Psoas muscle (tissue), 8 donors: Measurements from ENCODE around the gene RBM12. TPM values are rescaled to one million over a fixed set of nuclear protein-coding genes. Genes with fewer than 3 reads are reported as not detected.

Experiments
- ATAC-seq, 4 donors: fragments of 200-7000 bp; cut with Tn5 transposase; one replicate each; pipeline ENCODE4 v1.9.1; 2020; ENCODE audit warnings: moderate library complexity in 3 of 4, mild to moderate bottlenecking in 2 of 4
- DNase-seq, 2 donors: peaks; one replicate each; pipeline ENCODE4 v3.0.0-alpha.2; 2020
- H3K27ac ChIP-seq: fragments of 200-600 bp; one replicate; pipeline ENCODE4 v1.8.0; 2022
- H3K27me3 ChIP-seq, 3 donors: fragments of 200-600 bp in 1 of 3; one replicate each; pipeline versions ENCODE4 v1.6.1 to v1.8.0; 2013 to 2022; ENCODE audit warnings: low read length in 2 of 3, mild to moderate bottlenecking in 2 of 3, moderate library complexity in 1 of 3; ENCODE audit not compliant: insufficient read depth in 3 of 3
- H3K36me3 ChIP-seq, 2 donors: fragments of 200-600 bp in 1 of 2; one replicate each; pipeline versions ENCODE4 v1.6.1 to v1.8.0; 2013 to 2022; ENCODE audit warnings: low read depth in 1 of 2, mild to moderate bottlenecking in 1 of 2, moderate library complexity in 1 of 2; ENCODE audit not compliant: insufficient read depth in 1 of 2
- H3K4me1 ChIP-seq: fragments of 200-600 bp; one replicate; pipeline ENCODE4 v1.8.0; 2022
- H3K4me3 ChIP-seq: fragments of 200-600 bp; one replicate; pipeline ENCODE4 v1.8.0; 2022; ENCODE audit warnings: mild to moderate bottlenecking
- H3K9me3 ChIP-seq: fragments of 200-600 bp; one replicate; pipeline ENCODE4 v1.8.0; 2022
- WGBS, 3 donors: extraction: QIAGEN DNeasy Blood & Tissue Kit; methylation state at CpG; one replicate each; pipeline versions ENCODE4 v1.1.6 to v1.1.7; 2013; 5-methylcytosine and 5-hydroxymethylcytosine counted together
- intact Hi-C, 2 donors: fragments of 100-400 bp; cut with DNase I; formaldehyde crosslinking; loops; one replicate each; pipeline versions ENCODE4 v1.11.0 to v1.14.2; 2022
- polyA plus RNA-seq, 3 donors: library from polyadenylated mRNA; stranded (reverse); fragments of 200-250 nt; gene quantifications; one replicate each; pipeline ENCODE4 v1.2.3, GENCODE V29; 2013
- total RNA-seq, 4 donors: library from RNA; stranded (reverse); fragmentation: NEBNext Ultra II Directional in 2 of 4; extraction: Animal tissue kit (Norgen Biotek cat#: 25700) in 2 of 4; gene quantifications; one replicate each; pipeline versions ENCODE4 v1.2.1 to v1.2.4, GENCODE V29; 2021 to 2023
- TF ChIP-seq, protein P1 (sequence below): fragments of 200-600 bp; IDR thresholded peaks from one replicate; pipeline ENCODE4 v1.8.0; 2022; ENCODE audit warnings: antibody characterized with exemption
- donor health status: healthy with polysubstance abuse.
- donor health status: DM: no; HTN: no; CAD: no; lungs with moderate emphysema.
- donor health status: Bipolar disorder and iron deficiency.
- donor health status: healthy.
- donor health status: DM: yes; HTN: yes; CAD: no.
- donor health status: DM: no; HTN: no; CAD: no.
- donor health status: DM: no; HTN: no; CAD: no.
- donor health status: DM: yes; HTN: yes; CAD: no.

Gene RBM12
- total and polyA plus RNA-seq, 7 donors, result 5.3 to 61.5 (median 22.5) TPM

DNA sequence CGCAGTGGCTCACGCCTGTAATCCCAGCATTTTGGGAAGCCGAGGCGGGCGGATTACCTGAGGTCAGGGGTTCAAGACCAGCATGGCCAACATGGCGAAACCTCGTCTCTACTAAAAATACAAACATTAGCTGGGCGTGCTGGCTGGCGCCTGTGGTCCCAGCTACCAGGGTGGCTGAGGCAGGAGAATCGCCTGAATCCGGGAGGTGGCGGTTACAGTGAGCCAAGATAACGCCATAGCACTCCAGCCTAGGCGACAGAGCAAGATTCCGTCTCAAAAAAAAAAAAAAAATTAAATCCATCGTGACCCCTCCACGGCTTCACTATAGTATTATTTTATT, 1.2 kb upstream of the RBM12 start:
- 97 to 98% (median 97%) methylated on average over 17 of the region's 17 CpGs for WGBS, 3 donors
- DNase-seq (no peak), ATAC-seq (no peak)
- H3K4me1 ChIP-seq, result peaks cover 23% of the 10 kb centered on the region
- TF ChIP-seq, protein P1, sequence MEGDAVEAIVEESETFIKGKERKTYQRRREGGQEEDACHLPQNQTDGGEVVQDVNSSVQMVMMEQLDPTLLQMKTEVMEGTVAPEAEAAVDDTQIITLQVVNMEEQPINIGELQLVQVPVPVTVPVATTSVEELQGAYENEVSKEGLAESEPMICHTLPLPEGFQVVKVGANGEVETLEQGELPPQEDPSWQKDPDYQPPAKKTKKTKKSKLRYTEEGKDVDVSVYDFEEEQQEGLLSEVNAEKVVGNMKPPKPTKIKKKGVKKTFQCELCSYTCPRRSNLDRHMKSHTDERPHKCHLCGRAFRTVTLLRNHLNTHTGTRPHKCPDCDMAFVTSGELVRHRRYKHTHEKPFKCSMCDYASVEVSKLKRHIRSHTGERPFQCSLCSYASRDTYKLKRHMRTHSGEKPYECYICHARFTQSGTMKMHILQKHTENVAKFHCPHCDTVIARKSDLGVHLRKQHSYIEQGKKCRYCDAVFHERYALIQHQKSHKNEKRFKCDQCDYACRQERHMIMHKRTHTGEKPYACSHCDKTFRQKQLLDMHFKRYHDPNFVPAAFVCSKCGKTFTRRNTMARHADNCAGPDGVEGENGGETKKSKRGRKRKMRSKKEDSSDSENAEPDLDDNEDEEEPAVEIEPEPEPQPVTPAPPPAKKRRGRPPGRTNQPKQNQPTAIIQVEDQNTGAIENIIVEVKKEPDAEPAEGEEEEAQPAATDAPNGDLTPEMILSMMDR, result no peak
- H3K9me3 ChIP-seq, result no peaks in the 10 kb centered on the region
- intact Hi-C loops, result no loop called here
- no peaks in the 10 kb centered on the region for H3K27me3 ChIP-seq
- H3K36me3 ChIP-seq, result peaks cover 0 to 33% of the 10 kb centered on the region in 2 donors
- H3K4me3 ChIP-seq, result no peak overlapping the region
- H3K27ac ChIP-seq, result no peak overlapping the region

DNA sequence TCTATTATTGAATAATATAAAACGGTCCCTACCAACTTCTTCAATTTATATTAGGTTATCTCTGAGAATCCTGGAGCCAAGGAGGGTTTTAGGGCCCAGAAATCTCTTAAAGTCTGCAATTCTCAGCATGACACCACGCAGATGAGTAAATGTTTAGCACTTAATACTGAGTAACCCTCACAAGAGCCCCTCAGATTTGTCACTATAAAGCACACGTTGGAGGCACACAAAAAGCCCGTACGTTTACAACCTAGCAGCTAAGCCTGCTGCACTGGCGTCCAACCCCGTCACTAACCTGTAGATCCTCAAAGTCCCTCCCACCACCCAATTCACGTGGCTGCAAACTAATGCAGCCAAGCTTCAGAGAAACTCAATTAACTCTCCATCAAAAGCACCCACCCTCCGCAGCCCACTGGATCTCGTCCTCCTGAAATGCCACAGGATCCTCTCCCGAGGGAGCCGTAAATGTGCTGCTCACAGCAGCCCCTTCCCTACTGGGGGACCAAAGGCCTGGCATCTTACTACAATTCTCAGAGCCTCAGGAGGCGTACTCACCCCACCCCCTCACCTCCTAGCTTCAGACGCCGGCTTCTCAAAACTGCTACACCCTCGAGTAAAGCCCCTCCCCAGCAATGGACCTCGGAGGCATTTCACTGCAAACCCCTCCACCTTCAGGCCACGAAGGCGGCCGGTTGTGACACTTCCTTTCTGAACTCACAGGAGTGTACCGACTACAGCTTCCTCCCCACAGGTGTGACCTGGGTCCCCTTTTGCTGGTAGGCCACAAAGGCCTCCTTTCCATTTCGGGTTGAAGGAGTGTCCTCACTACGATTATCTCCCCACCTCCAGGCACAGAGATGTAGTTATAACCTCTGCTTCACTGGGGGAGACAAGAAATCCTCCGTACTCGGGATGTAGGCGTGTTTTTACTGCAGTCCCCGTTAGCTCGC, 909 bp downstream of the RBM12 start:
- Histone ChIP-seq H3K9me3 (no peaks in the 10 kb centered on the region), H3K27me3 (no peaks in the 10 kb centered on the region), H3K4me3 (peak overlapping the region; percentile 75), H3K27ac (peak overlapping the region; percentile 98), H3K36me3 (peaks cover 0 to 12% of the 10 kb centered on the region in 2 donors), H3K4me1 (peaks cover 40% of the 10 kb centered on the region)
- DNase-seq (peak; percentile 20 to 57), ATAC-seq (peak; percentile 18 to 33 (median 30))
- intact Hi-C loops, result loop anchor here (5.0 kb wide), 1 partner anchor 46 kb away; the partner anchor contains the start of gene SPAG4 (in 2 of the 2)
- TF ChIP-seq, protein P1, result no peak
- 0% methylated on average over 28 of the region's 28 CpGs for WGBS, 3 donors

DNA sequence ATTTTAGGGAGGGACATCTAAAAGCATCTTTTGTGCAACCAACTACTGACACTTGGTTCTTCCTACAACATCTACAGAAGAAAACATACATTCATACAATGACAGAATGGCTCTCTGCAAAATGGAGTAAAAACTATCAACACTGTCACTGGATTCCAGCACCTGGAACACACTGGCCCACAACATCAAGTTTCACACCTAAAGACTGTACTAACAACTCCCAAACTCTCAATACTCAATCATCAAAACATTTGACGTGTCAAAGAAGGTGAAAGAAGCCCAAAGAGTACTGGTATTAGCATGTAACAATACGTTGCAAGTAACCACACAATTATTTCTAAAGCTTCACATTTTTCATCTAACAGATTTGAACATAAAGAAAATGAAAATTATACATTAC, 2.1 kb downstream of the RBM12 start:
- no peaks in the 10 kb centered on the region for H3K36me3 ChIP-seq
- peaks cover 48% of the 10 kb centered on the region for H3K4me1 ChIP-seq
- intact Hi-C loops, result loop anchor here (5.0 kb wide), 1 partner anchor 45 kb away; the partner anchor contains the start of gene SPAG4 (in 2 of the 2)
- 15 to 33% (median 19%) methylated on average over 2 of the region's 2 CpGs for WGBS, 3 donors
- ATAC-seq (no peak), DNase-seq (no peak)
- H3K27me3 ChIP-seq, result no peaks in the 10 kb centered on the region
- H3K4me3 ChIP-seq, result peak overlapping the region; percentile 75
- no peak overlapping the region for H3K27ac ChIP-seq
- TF ChIP-seq, protein P1, result no peak
- H3K9me3 ChIP-seq, result no peaks in the 10 kb centered on the region

DNA sequence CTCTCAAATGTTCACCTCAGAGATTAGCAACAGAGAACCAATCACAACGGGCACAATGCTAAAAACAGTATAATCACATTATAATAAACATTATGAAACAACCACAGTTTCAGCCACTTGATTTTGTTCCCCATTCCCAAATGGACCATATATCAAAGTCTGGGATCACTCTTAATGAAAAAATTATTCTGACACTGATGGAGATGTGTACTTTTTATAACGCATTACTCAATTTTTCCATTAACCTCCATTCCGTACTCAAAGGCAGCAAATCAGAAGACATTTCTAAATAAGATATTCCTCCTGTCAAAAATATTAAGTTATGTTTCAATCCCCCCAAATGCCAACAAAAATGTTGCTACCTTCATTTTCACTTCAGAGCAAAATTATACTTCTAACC, 2.8 kb downstream of the RBM12 start:
- H3K27ac ChIP-seq, result no peak overlapping the region
- peaks cover 54% of the 10 kb centered on the region for H3K4me1 ChIP-seq
- WGBS, 3 donors, result 26 to 32% (median 27%) methylated on average over 3 of the region's 3 CpGs
- peak overlapping the region; percentile 75 for H3K4me3 ChIP-seq
- no peak for ATAC-seq
- no peaks in the 10 kb centered on the region for H3K9me3 ChIP-seq
- no peak for DNase-seq
- intact Hi-C loops, result loop anchor here (5.0 kb wide), 1 partner anchor 45 kb away; the partner anchor contains the start of gene SPAG4 (in 2 of the 2)
- TF ChIP-seq, protein P1, result no peak
- H3K36me3 ChIP-seq, result no peaks in the 10 kb centered on the region
- no peaks in the 10 kb centered on the region for H3K27me3 ChIP-seq
